Measurements from ENCODE around the gene ASCL5. TPM values are rescaled to one million over a fixed set of nuclear protein-coding genes. Genes with fewer than 3 reads are reported as not detected.

ASCL5 gene
- 0.04 TPM for polyA plus RNA-seq (2013, experiment 1 of 2)
- 0.03 TPM for polyA plus RNA-seq (2013, experiment 2 of 2)

GRCh38 chr1:201126832-201127754 lies at the start of gene ASCL5:
TSS of gene ASCL5 (minus strand) at chr1:201127184. CDS start at chr1:201115372, 11,812 bp downstream.
- Histone ChIP-seq H3K79me1 (ENCODE audit: low read depth, low read length) (no peaks in the 10 kb centered on the region), H3K9me3 (replicated peaks in 1 of 2; ENCODE audit: control insufficient read depth in 2 of 2, insufficient read depth in 1 of 2, low read depth in 1 of 2, low read length in 2 of 2) (no peaks in the 10 kb centered on the region), H2AK5ac (ENCODE audit: low read depth, low read length) (peak within 1 kb of the TSS; percentile 96), H3K4me1 (ENCODE audit: control insufficient read depth in 2 of 2, insufficient read depth in 1 of 2, low read depth in 1 of 2, low read length in 2 of 2) (peaks cover 0 to 6% of the 10 kb centered on the region in 2 donors), H3K36me3 (replicated peaks in 1 of 2; ENCODE audit: control insufficient read depth in 2 of 2, insufficient read depth in 2 of 2, low read length in 2 of 2) (no peaks in the 10 kb centered on the region), H2BK12ac (ENCODE audit: low read length) (no peak within 1 kb of the TSS), H3K4ac (ENCODE audit: low read length) (no peak within 1 kb of the TSS), H2BK15ac (ENCODE audit: low read length) (no peak within 1 kb of the TSS), H4K91ac (ENCODE audit: low read depth, low read length, poor library complexity) (no peak within 1 kb of the TSS), H3K14ac (ENCODE audit: low read length) (peak within 1 kb of the TSS; percentile 78), H3K27ac (replicated peaks; ENCODE audit: low read length) (no peak within 1 kb of the TSS), H4K8ac (ENCODE audit: low read depth, low read length) (no peak within 1 kb of the TSS), H2BK120ac (ENCODE audit: low read depth, low read length) (no peak within 1 kb of the TSS), H2AFZ (ENCODE audit: low read length) (no peak within 1 kb of the TSS), H3K4me2 (ENCODE audit: insufficient read depth, low read length, poor library complexity, severe bottlenecking) (no peak within 1 kb of the TSS), H2BK5ac (ENCODE audit: low read length) (no peak within 1 kb of the TSS), H3K9ac (ENCODE audit: low read depth, low read length, poor library complexity) (no peak within 1 kb of the TSS), H3K18ac (ENCODE audit: low read length) (peak within 1 kb of the TSS; percentile 82), H3K27me3 (ENCODE audit: control insufficient read depth in 3 of 3, insufficient read depth in 3 of 3, low read depth in 1 of 3, low read length in 3 of 3) (peaks cover 0 to 46% (median 0%) of the 10 kb centered on the region in 3 experiments), H3K23ac (ENCODE audit: low read depth, low read length, poor library complexity) (no peak within 1 kb of the TSS), H3K4me3 (ENCODE audit: low read length in 2 of 2) (peak within 1 kb of the TSS in 1 of 2 donors; percentile 53)
- no peak for DNase-seq (ENCODE audit: low spot score)
- WGBS, 2 donors (ENCODE audit: extremely low coverage in 2 of 2, insufficient read length in 2 of 2, insufficient replicate concordance in 1 of 2), result no CpG with 5 or more reads among the region's 24 CpGs

- H3K79me1 ChIP-seq (ENCODE audit: low read depth, low read length), result no peaks in the 10 kb centered on the region
- no peak overlapping the region for H2BK120ac ChIP-seq (ENCODE audit: low read depth, low read length)
- H2BK12ac ChIP-seq (ENCODE audit: low read length), result no peak overlapping the region
- H3K4me1 ChIP-seq (ENCODE audit: control insufficient read depth in 2 of 2, insufficient read depth in 1 of 2, low read depth in 1 of 2, low read length in 2 of 2), result peaks cover 1 to 5% of the 10 kb centered on the region in 2 donors
- no peak overlapping the region for H3K9ac ChIP-seq (ENCODE audit: low read depth, low read length, poor library complexity)
- H2BK5ac ChIP-seq (ENCODE audit: low read length), result no peak overlapping the region
- no peak overlapping the region for H3K18ac ChIP-seq (ENCODE audit: low read length)
- no peak for DNase-seq (ENCODE audit: low spot score)
- no peak overlapping the region for H3K23ac ChIP-seq (ENCODE audit: low read depth, low read length, poor library complexity)
- whole genome bisulfite sequencing, 2 donors (ENCODE audit: extremely low coverage in 2 of 2, insufficient read length in 2 of 2, insufficient replicate concordance in 1 of 2), result no CpG with 5 or more reads among the region's 7 CpGs
- no peaks in the 10 kb centered on the region for H3K36me3 ChIP-seq (replicated peaks in 1 of 2; ENCODE audit: control insufficient read depth in 2 of 2, insufficient read depth in 2 of 2, low read length in 2 of 2)
- no peak overlapping the region for H2AK5ac ChIP-seq (ENCODE audit: low read depth, low read length)
- peaks cover 0 to 45% (median 0%) of the 10 kb centered on the region in 3 experiments for H3K27me3 ChIP-seq (ENCODE audit: control insufficient read depth in 3 of 3, insufficient read depth in 3 of 3, low read depth in 1 of 3, low read length in 3 of 3)
- no peak overlapping the region for H3K27ac ChIP-seq (replicated peaks; ENCODE audit: low read length)
- no peak overlapping the region for H2AFZ ChIP-seq (ENCODE audit: low read length)
- no peak overlapping the region for H3K4me2 ChIP-seq (ENCODE audit: insufficient read depth, low read length, poor library complexity, severe bottlenecking)
- H3K4me3 ChIP-seq (ENCODE audit: low read length in 2 of 2), result no peak overlapping the region
- no peak overlapping the region for H4K8ac ChIP-seq (ENCODE audit: low read depth, low read length)
- H2BK15ac ChIP-seq (ENCODE audit: low read length), result no peak overlapping the region
- H4K91ac ChIP-seq (ENCODE audit: low read depth, low read length, poor library complexity), result no peak overlapping the region
- no peaks in the 10 kb centered on the region for H3K9me3 ChIP-seq (replicated peaks in 1 of 2; ENCODE audit: control insufficient read depth in 2 of 2, insufficient read depth in 1 of 2, low read depth in 1 of 2, low read length in 2 of 2)
- H3K4ac ChIP-seq (ENCODE audit: low read length), result no peak overlapping the region
- H3K14ac ChIP-seq (ENCODE audit: low read length), result no peak overlapping the region
Observed at GRCh38 chr1:201175820-201176500, 49.0 kb upstream of the ASCL5 start.

GRCh38 chr1:201173736-201174135 lies 46.8 kb upstream of the ASCL5 start:
- no peak overlapping the region for H2BK15ac ChIP-seq (ENCODE audit: low read length)
- WGBS, 2 donors (ENCODE audit: extremely low coverage in 2 of 2, insufficient read length in 2 of 2, insufficient replicate concordance in 1 of 2), result no CpG with 5 or more reads among the region's 1 CpG
- H3K4ac ChIP-seq (ENCODE audit: low read length), result no peak overlapping the region

More at GRCh38 chr1:201173736-201174135, 46.8 kb upstream of the ASCL5 start:
- no peak overlapping the region for H3K4me3 ChIP-seq (ENCODE audit: low read length in 2 of 2)
- H4K8ac ChIP-seq (ENCODE audit: low read depth, low read length), result no peak overlapping the region
- H3K36me3 ChIP-seq (replicated peaks in 1 of 2; ENCODE audit: control insufficient read depth in 2 of 2, insufficient read depth in 2 of 2, low read length in 2 of 2), result no peaks in the 10 kb centered on the region
- H2BK5ac ChIP-seq (ENCODE audit: low read length), result no peak overlapping the region
- no peak overlapping the region for H2AK5ac ChIP-seq (ENCODE audit: low read depth, low read length)
- H2BK120ac ChIP-seq (ENCODE audit: low read depth, low read length), result no peak overlapping the region
- no peak for DNase-seq (ENCODE audit: low spot score)
- H3K4me1 ChIP-seq (ENCODE audit: control insufficient read depth in 2 of 2, insufficient read depth in 1 of 2, low read depth in 1 of 2, low read length in 2 of 2), result peaks cover 3 to 9% of the 10 kb centered on the region in 2 donors
- no peak overlapping the region for H3K9ac ChIP-seq (ENCODE audit: low read depth, low read length, poor library complexity)
- H3K23ac ChIP-seq (ENCODE audit: low read depth, low read length, poor library complexity), result no peak overlapping the region
- H3K79me1 ChIP-seq (ENCODE audit: low read depth, low read length), result no peaks in the 10 kb centered on the region
- H3K27ac ChIP-seq (replicated peaks; ENCODE audit: low read length), result no peak overlapping the region
- H3K9me3 ChIP-seq (replicated peaks in 1 of 2; ENCODE audit: control insufficient read depth in 2 of 2, insufficient read depth in 1 of 2, low read depth in 1 of 2, low read length in 2 of 2), result no peaks in the 10 kb centered on the region
- H2AFZ ChIP-seq (ENCODE audit: low read length), result no peak overlapping the region
- peaks cover 0 to 46% (median 2%) of the 10 kb centered on the region in 3 experiments for H3K27me3 ChIP-seq (ENCODE audit: control insufficient read depth in 3 of 3, insufficient read depth in 3 of 3, low read depth in 1 of 3, low read length in 3 of 3)
- no peak overlapping the region for H3K14ac ChIP-seq (ENCODE audit: low read length)
- H4K91ac ChIP-seq (ENCODE audit: low read depth, low read length, poor library complexity), result no peak overlapping the region
- peak overlapping the region; percentile 84 for H2BK12ac ChIP-seq (ENCODE audit: low read length)
- H3K4me2 ChIP-seq (ENCODE audit: insufficient read depth, low read length, poor library complexity, severe bottlenecking), result no peak overlapping the region
- no peak overlapping the region for H3K18ac ChIP-seq (ENCODE audit: low read length)

Measured in neuronal stem cell (in vitro differentiated cells).